NCI-H2107 treated with DMSO at 0.1 percent for 48 hours (cell line): ENCODE data around the gene SGTA.
"Not testable (repeated sequence)": the region's sequence is repeated elsewhere in the genome, so short reads cannot be mapped to it uniquely, and the experiment has no call there.

Experiments
- DNase-seq: peaks from one replicate; lab custom pipeline; 2025; ENCODE audit not compliant: unreplicated experiment; lab: John Stamatoyannopoulos, UW

Gene SGTA

GRCh38 chr19:2782936-2783780 is at the start of gene SGTA:
Gene SGTA, minus strand, starts transcription at chr19:2783273. Its CDS starts 14,205 bp downstream, at chr19:2769068.
- DNase-seq, result peak; percentile 95

- no peak for DNase-seq
Observed at GRCh38 chr19:2827840-2828489, 44.9 kb upstream of the SGTA start.

- no peak for DNase-seq
Observed at GRCh38 chr19:2827022-2827421, 43.9 kb upstream of the SGTA start.

GRCh38 chr19:2824129-2824528 is 41.1 kb upstream of the SGTA start:
- no peak for DNase-seq

GRCh38 chr19:2823646-2824045 is 40.6 kb upstream of the SGTA start:
- no peak for DNase-seq

GRCh38 chr19:2822846-2823245 is 39.8 kb upstream of the SGTA start:
- DNase-seq, result no peak

GRCh38 chr19:2820112-2820702 is 37.1 kb upstream of the SGTA start:
- no peak for DNase-seq

GRCh38 chr19:2819540-2820111 is 36.6 kb upstream of the SGTA start, which contains the start of gene ZNF554:
Gene ZNF554, plus strand, starts transcription at chr19:2819868. Its CDS starts 204 bp downstream, at chr19:2820072.
- DNase-seq, result peak; percentile 76

GRCh38 chr19:2817237-2817829 is 34.3 kb upstream of the SGTA start:
- DNase-seq, result not testable (repeated sequence)

- DNase-seq, result no peak
Observed at GRCh38 chr19:2816641-2817040, 33.6 kb upstream of the SGTA start.

GRCh38 chr19:2815923-2816322 is 32.9 kb upstream of the SGTA start:
- no peak for DNase-seq

- no peak for DNase-seq
Observed at GRCh38 chr19:2815191-2815614, 32.1 kb upstream of the SGTA start.

- DNase-seq, result no peak
Observed at GRCh38 chr19:2814426-2814825, 31.4 kb upstream of the SGTA start.

GRCh38 chr19:2813235-2814160 is 30.4 kb upstream of the SGTA start:
- no peak for DNase-seq

- DNase-seq, result no peak
Observed at GRCh38 chr19:2812414-2813234, 29.6 kb upstream of the SGTA start.

GRCh38 chr19:2811735-2812413 is 28.8 kb upstream of the SGTA start:
- DNase-seq, result no peak

- no peak for DNase-seq
Observed at GRCh38 chr19:2811221-2811722, 28.2 kb upstream of the SGTA start.
